ENCODE measurements around the gene HNRNPA2B1. TPM values are rescaled to one million over a fixed set of nuclear protein-coding genes. Genes with fewer than 3 reads are reported as not detected.

HNRNPA2B1 gene
- total RNA-seq, result 1,000 to 10,000 TPM in 1 of 2 donors, 100 to 1,000 TPM in 1; 824 to 1,096 TPM

DNA sequence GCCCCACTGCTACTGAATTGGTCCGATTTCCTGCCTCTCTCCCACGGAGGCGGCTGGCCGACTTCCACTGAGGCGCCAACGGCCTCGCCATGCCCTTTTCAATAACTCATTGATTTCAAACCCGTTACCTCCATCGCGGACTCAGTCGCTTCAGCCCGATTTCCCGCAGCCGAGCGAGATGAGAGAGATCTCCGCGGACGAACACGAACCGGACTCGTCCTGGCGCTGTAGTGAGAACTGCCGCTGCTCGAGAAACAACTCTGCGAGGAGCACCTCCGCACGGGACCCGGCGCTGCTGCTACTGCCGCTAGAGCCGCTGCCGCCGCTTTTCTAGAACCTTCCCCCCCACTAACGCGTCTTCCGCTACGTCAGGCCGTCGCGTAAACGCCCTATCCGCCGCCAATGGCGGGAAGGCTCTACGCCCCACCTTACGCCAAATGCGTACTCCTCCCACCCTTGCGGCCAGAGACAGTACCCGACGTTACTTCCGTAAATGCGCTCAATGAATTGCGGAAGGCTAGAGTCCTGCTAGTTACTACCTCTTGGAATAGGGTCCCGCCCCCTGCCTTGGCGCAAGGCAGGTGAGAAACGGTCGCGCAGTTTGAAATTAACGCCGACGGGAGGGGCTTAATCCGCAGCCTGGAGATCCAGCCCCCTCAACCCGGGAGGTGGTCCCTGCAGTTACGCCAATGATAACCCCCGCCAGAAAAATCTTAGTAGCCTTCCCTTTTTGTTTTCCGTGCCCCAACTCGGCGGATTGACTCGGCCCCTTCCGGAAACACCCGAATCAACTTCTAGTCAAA lies at the start of gene HNRNPA2B1:
TSS of gene HNRNPA2B1 (minus strand) at position 303 of the 803 bp plus-strand sequence. CDS start at position 134, 169 bp downstream.
- peak; percentile 98 for DNase-seq (ENCODE audit: low spot score)
- peaks cover 53 to 61% of the 10 kb centered on the region in 2 donors for H3K4me1 Mint-ChIP-seq (ENCODE audit: low read depth in 2 of 2)

DNA sequence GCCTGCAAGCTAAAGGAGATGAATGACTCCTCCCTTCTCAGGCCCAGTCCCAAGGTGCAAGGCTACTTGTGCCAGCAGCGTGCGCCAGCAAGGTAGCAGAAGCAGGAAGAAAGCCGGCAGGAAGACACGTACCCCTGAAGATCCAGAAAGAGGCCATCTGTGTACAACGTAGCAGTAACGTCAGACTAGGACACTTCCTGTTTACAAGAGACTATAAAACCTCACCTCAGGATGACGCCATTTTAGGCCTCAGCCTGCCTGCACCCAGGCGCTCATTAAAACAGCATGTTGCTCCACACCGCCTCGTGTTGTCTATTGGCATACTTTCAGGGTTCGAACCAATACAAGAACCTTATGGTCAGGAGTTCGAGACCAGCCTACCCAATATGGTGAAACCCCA lies 49.7 kb upstream of the HNRNPA2B1 start:
- Mint-ChIP-seq H3K27ac (no peak overlapping the region), H3K4me3 (no peak overlapping the region), H3K4me1 (ENCODE audit: low read depth in 2 of 2) (no peaks in the 10 kb centered on the region), H3K9me3 (no peaks in the 10 kb centered on the region), H3K36me3 (no peaks in the 10 kb centered on the region), H3K27me3 (no peaks in the 10 kb centered on the region)
- ATAC-seq (no peak), DNase-seq (ENCODE audit: low spot score) (no peak)

More for the DNA sequence above, at the start of gene HNRNPA2B1:
- Mint-ChIP-seq H3K36me3 (peaks cover 78% of the 10 kb centered on the region), H3K9me3 (no peaks in the 10 kb centered on the region), H3K27ac (peak within 1 kb of the TSS; percentile 100), H3K4me3 (peak within 1 kb of the TSS; percentile 100), H3K27me3 (no peaks in the 10 kb centered on the region)
- ATAC-seq, result peak; percentile 83

DNA sequence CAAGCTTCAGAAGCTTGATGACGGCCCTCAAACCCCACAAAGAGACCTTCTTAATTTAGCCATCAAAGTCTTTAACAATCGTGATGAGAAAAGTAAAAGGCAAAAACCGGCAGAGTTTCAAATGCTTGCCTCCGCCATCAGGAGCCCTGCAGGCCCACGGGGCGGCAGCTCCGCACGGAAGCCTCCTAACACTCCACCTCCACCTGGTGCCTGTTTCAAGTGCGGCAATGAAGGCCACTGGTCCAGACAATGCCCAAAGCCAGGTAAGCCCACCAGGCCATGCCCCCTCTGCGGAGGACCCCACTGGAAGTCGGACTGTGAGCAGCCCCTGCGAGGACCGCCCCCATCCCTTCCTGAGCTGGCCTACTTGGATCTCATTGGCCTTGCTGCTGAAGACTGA lies 44.6 kb upstream of the HNRNPA2B1 start:
- H3K27ac Mint-ChIP-seq, result no peak overlapping the region
- no peaks in the 10 kb centered on the region for H3K9me3 Mint-ChIP-seq
- DNase-seq (ENCODE audit: low spot score) (no peak), ATAC-seq (no peak)
- H3K4me3 Mint-ChIP-seq, result no peak overlapping the region
- H3K4me1 Mint-ChIP-seq (ENCODE audit: low read depth in 2 of 2), result no peaks in the 10 kb centered on the region
- no peaks in the 10 kb centered on the region for H3K27me3 Mint-ChIP-seq
- no peaks in the 10 kb centered on the region for H3K36me3 Mint-ChIP-seq

DNA sequence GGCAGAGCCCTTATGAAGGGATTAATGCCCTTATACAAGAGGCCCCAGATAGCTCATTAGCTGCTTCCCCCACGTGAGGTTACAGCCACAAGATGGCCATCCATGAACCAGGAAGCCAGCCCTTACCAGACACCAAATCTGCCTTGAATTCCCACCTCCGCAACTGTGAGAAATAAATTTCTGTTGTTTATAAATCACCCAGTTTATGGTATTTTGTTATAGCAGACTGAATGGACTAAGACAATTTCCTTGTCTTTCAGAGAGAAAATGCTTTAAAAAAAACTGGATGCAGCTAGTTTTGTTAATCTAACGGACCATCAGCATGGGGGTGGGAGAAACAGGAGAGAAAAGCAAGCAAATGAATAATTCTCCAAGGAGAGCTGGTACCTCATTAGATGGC lies 37.5 kb upstream of the HNRNPA2B1 start:
- no peaks in the 10 kb centered on the region for H3K36me3 Mint-ChIP-seq
- no peaks in the 10 kb centered on the region for H3K9me3 Mint-ChIP-seq
- no peak overlapping the region for H3K4me3 Mint-ChIP-seq
- peaks cover 0 to 6% of the 10 kb centered on the region in 2 donors for H3K4me1 Mint-ChIP-seq (ENCODE audit: low read depth in 2 of 2)
- H3K27me3 Mint-ChIP-seq, result peaks cover 0 to 4% of the 10 kb centered on the region in 2 donors
- H3K27ac Mint-ChIP-seq, result no peak overlapping the region
- DNase-seq (ENCODE audit: low spot score) (no peak), ATAC-seq (no peak)

DNA sequence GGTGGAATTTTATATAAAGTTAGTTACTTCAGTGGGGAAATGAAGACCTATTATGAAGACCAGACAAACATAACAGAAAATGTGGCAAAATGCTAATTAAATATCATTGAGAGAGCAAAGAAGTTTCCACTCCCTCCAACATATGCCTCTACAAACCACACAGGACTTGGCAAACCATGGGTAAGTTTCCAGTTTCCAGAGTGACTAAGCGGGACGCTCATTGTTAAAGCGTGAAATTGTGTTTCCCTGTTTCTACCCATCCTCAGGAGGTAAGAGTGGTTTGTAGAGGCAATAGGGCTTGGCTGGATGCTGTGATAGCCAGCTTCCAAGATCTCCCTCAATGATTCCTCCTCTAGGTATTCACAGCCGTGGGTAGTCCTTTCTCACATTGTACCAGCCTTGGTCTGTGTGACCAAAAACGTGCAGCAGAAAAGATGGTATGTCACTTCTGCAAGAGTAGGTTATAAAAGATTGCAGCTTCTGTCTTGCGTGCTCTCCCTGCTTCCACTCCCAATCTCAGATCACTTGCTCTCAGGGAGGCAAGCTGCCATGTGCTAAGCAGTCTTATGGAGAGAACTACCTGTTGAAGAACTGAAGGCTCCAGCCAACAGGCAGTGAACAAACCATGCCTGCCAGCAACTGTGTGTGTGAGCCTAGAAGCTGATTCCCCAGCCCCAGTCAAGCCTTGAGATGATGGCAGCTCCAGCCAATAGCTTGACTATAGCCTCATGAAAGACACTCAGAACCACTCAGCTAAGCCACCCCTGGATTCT lies 36.7 kb upstream of the HNRNPA2B1 start:
- peak overlapping the region in 1 of 2 donors; percentile 35 for H3K27ac Mint-ChIP-seq
- no peaks in the 10 kb centered on the region for H3K9me3 Mint-ChIP-seq
- H3K4me1 Mint-ChIP-seq (ENCODE audit: low read depth in 2 of 2), result peaks cover 0 to 6% of the 10 kb centered on the region in 2 donors
- no peaks in the 10 kb centered on the region for H3K36me3 Mint-ChIP-seq
- no peak for DNase-seq (ENCODE audit: low spot score)
- H3K27me3 Mint-ChIP-seq, result peaks cover 0 to 4% of the 10 kb centered on the region in 2 donors
- no peak for ATAC-seq
- no peak overlapping the region for H3K4me3 Mint-ChIP-seq

DNA sequence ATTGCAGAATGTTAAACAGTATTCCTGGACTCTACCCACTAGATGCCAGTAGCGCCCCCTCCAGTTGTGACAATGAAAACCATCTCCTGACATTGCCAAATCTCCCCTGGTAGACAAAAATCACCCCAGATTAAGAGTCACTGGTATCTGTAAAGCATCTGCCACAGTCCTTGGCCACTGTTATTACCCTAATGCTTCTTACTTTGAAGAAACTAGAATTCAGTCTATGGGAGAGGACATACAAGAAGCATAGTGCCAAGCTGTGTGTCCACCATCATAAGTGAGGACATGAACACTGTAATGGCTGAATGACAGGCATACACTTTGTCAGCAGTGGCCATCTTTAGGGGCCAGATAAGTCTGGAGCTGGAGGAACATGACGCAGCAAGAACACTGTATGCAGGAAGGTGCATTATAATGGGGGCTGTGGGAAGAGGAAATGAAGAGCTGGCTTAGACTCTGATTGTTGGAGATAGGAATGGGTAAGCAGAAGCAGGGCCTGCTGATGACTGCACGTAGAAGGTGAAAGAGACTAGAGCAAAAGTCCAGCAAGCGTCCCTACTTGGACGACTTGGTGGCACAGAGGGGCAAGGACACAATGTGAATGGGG lies 33.5 kb upstream of the HNRNPA2B1 start:
- DNase-seq (ENCODE audit: low spot score) (no peak), ATAC-seq (peak in 1 of 2 donors; percentile 33)
- H3K27ac Mint-ChIP-seq, result no peak overlapping the region
- no peaks in the 10 kb centered on the region for H3K36me3 Mint-ChIP-seq
- peaks cover 5 to 10% of the 10 kb centered on the region in 2 donors for H3K27me3 Mint-ChIP-seq
- H3K9me3 Mint-ChIP-seq, result no peaks in the 10 kb centered on the region
- H3K4me1 Mint-ChIP-seq (ENCODE audit: low read depth in 2 of 2), result peaks cover 0 to 6% of the 10 kb centered on the region in 2 donors
- H3K4me3 Mint-ChIP-seq, result no peak overlapping the region

DNA sequence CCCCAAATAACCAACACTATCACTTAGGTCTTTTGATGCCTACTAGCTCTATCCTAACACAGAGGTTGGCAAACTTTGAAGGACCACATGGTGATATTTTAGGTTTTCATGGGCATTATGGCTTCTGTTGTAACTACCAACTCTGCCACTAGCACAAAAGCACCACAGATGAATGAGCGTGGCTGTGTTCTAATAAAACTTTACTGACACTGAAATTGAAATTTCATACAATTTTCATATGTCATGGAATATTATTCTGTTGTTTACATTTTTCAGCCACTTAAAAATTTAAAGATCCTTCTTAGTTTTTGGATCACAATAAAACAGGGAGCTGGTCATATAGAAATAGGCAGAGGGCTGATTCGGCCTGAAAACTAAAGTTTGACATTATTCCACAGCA lies 27.4 kb upstream of the HNRNPA2B1 start:
- ATAC-seq, result no peak
- no peaks in the 10 kb centered on the region for H3K36me3 Mint-ChIP-seq
- peaks cover 5 to 10% of the 10 kb centered on the region in 2 donors for H3K27me3 Mint-ChIP-seq
- H3K4me3 Mint-ChIP-seq, result no peak overlapping the region
- no peaks in the 10 kb centered on the region for H3K9me3 Mint-ChIP-seq
- no peak for DNase-seq (ENCODE audit: low spot score)
- no peaks in the 10 kb centered on the region for H3K4me1 Mint-ChIP-seq (ENCODE audit: low read depth in 2 of 2)
- no peak overlapping the region for H3K27ac Mint-ChIP-seq

DNA sequence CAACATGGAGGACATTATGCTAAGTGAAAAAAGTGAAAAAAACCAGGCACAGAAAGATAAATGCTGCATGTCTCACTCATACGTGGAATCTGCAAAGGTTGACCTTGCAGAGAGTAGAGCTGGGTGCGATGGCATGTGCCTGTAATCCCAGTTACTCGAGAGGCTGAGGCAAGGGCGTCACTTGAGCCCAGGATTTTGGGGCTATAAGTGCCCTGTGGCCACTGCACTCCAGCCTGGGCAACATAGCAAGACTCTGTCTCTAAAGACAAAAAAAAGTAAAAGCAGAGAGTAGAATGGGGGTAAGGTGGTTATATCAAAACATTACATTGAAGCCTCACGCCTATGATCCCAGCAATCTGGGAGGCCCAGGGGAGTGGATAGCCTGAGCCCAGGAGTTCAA lies 23.8 kb upstream of the HNRNPA2B1 start:
- Mint-ChIP-seq H3K27me3 (peaks cover 0 to 4% of the 10 kb centered on the region in 2 donors), H3K27ac (no peak overlapping the region), H3K4me1 (ENCODE audit: low read depth in 2 of 2) (no peaks in the 10 kb centered on the region), H3K4me3 (no peak overlapping the region), H3K9me3 (no peaks in the 10 kb centered on the region), H3K36me3 (no peaks in the 10 kb centered on the region)
- DNase-seq (ENCODE audit: low spot score) (no peak), ATAC-seq (no peak)

DNA sequence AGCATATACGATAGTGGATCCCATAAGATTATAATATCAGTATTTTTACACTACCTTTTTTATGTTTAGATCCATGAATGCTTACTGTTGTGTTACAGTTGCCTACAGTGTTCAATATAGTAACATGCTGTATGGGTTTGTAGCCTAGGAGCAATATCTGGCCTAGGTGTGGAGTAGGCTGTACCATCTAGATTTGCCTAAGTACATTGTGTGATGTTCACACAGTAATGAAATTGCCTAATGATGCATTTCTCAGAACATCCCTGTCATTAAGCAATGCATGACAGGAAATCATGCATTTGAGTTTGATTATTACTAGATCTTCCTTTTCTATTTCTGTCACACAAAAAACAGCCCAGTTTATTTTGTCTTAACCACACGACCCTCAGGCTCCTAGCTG lies 15.5 kb upstream of the HNRNPA2B1 start:
- H3K27me3 Mint-ChIP-seq, result no peaks in the 10 kb centered on the region
- DNase-seq (ENCODE audit: low spot score) (no peak), ATAC-seq (peak; percentile 92)
- no peaks in the 10 kb centered on the region for H3K9me3 Mint-ChIP-seq
- peaks cover 21 to 24% of the 10 kb centered on the region in 2 donors for H3K4me1 Mint-ChIP-seq (ENCODE audit: low read depth in 2 of 2)
- H3K4me3 Mint-ChIP-seq, result peak overlapping the region; percentile 33
- peaks cover 14% of the 10 kb centered on the region for H3K36me3 Mint-ChIP-seq
- H3K27ac Mint-ChIP-seq, result peak overlapping the region; percentile 56 to 86

DNA sequence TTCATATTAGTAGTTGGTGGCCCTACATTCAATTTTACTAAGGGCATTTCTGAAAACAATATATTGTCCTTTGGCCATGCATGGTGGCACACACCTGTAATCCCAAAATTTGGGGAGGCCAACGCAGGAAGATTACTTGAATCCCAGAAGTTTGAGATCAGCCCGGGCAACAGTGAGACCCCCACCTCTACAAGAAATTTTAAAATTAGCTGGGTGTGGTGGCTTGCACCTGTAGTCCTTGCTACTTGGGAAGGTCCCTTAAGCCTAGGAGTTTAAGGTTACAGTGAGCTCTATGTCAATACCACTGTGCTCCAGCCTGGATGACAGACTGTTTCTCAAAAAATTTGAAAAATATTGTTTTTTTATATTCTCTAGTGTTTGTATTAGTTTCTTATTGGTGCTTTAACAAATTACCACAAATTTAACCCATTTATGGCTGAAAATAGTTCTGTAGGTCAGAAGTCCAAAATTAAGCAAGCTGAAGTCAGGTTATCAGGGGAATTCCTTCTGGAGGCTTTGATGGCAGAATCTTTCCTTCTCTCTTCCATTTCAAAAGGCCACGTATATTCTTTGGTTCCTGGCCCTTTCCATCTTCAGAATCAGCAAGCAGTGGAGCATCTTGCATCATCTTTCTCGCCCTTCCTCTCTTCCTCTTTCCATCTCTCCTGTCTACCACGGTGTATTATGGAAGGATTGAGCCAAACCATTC lies 13.4 kb upstream of the HNRNPA2B1 start:
- ATAC-seq (no peak), DNase-seq (ENCODE audit: low spot score) (no peak)
- H3K27me3 Mint-ChIP-seq, result no peaks in the 10 kb centered on the region
- no peaks in the 10 kb centered on the region for H3K9me3 Mint-ChIP-seq
- peak overlapping the region; percentile 14 to 63 for H3K27ac Mint-ChIP-seq
- peaks cover 28% of the 10 kb centered on the region for H3K36me3 Mint-ChIP-seq
- H3K4me1 Mint-ChIP-seq (ENCODE audit: low read depth in 2 of 2), result peaks cover 26 to 33% of the 10 kb centered on the region in 2 donors
- H3K4me3 Mint-ChIP-seq, result peak overlapping the region; percentile 25

DNA sequence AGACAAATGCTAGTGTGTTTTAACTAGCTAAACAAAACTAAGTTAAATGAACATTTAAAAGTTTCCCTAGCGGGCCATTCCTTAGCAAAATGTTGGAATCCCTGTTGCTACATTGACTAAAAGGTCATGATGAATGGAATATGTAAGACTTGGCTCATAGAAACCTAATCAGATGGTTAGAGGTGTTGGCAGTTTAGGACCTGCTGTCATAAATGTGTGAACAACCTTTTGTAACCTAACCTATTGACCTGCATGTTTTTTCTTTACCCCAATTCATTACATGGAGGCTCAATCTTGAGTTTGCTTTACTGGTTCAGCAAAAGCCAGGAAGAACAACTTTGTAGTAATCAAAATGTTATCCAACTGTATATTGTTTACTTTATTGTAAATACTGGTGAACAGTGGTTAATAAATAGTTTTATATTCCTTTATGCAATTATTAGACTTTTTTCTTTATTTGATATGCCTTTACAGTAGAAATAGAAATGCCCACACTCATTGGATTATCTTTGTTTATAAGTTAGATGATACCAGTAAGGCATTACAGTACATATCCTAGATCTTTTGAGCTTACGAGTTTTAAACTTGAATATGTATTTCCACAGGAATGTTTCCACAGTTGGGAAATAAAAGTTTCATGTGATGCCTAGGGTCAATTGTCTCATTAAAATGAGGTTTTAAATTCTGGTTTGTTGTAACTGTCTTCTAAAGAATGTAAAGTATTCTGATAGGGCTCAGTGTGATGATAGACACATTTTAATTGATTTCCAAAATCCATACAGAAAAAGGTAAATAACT lies 12.6 kb upstream of the HNRNPA2B1 start:
- H3K4me3 Mint-ChIP-seq, result no peak overlapping the region
- no peaks in the 10 kb centered on the region for H3K27me3 Mint-ChIP-seq
- peaks cover 28% of the 10 kb centered on the region for H3K36me3 Mint-ChIP-seq
- H3K27ac Mint-ChIP-seq, result no peak overlapping the region
- ATAC-seq, result no peak
- no peak for DNase-seq (ENCODE audit: low spot score)
- peaks cover 26 to 33% of the 10 kb centered on the region in 2 donors for H3K4me1 Mint-ChIP-seq (ENCODE audit: low read depth in 2 of 2)
- no peaks in the 10 kb centered on the region for H3K9me3 Mint-ChIP-seq

DNA sequence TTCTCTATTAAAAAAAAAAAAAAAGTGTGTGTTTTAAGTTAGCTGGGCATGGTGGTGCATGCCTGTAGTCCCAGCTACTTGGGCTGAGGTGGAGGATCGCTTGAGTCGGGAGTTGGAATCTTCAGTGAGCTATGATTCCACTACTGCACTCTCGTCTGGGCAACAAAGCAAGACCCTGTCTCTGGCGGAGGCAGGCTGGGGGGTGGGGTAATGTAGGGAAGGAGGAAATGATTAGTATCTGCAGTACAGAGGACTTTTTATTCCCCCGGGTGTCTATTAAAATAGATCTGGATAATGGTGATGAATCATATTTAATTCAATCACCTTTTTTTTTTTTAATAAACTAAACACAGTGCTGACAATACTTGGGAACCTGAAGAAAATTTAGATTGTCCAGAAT lies 7.5 kb upstream of the HNRNPA2B1 start:
- ATAC-seq (no peak), DNase-seq (ENCODE audit: low spot score) (no peak)
- Mint-ChIP-seq H3K4me1 (ENCODE audit: low read depth in 2 of 2) (peaks cover 29 to 54% of the 10 kb centered on the region in 2 donors), H3K27me3 (no peaks in the 10 kb centered on the region), H3K27ac (no peak overlapping the region), H3K4me3 (no peak overlapping the region), H3K9me3 (no peaks in the 10 kb centered on the region), H3K36me3 (peaks cover 60% of the 10 kb centered on the region)

DNA sequence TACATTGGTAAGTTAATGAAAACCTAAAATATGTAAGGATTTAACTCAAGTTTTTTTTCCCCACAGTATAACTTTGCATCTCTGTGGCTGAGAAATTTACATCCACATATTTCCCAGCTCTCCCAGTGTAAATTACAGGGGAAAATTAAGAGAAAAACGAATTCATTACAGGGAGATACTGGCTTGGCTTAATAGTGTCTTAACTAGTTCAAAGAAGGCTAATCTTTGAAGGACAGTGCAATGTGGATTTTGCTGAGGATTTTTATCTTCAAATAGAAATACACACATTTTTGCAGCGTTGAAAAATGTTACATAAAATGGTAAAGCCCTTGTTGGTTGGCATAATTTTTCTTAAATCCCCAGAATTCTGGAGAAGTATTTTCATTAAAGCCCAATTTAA lies 2.5 kb upstream of the HNRNPA2B1 start:
- peak overlapping the region; percentile 82 to 84 for H3K27ac Mint-ChIP-seq
- ATAC-seq, result no peak
- H3K9me3 Mint-ChIP-seq, result no peaks in the 10 kb centered on the region
- H3K36me3 Mint-ChIP-seq, result peaks cover 72% of the 10 kb centered on the region
- peaks cover 43 to 58% of the 10 kb centered on the region in 2 donors for H3K4me1 Mint-ChIP-seq (ENCODE audit: low read depth in 2 of 2)
- H3K27me3 Mint-ChIP-seq, result no peaks in the 10 kb centered on the region
- peak overlapping the region; percentile 96 for H3K4me3 Mint-ChIP-seq
- no peak for DNase-seq (ENCODE audit: low spot score)

Data from natural killer cell treated with Interleukin-12 subunit alpha and Interleukin-12 subunit beta and Interleukin-15 and Interleukin-18, amount 100 ng/mL, for 72 hours (primary cell).